Stimulated activated CD4-positive, alpha-beta T cell treated with anti-CD3 and anti-CD28 coated beads, Interleukin-12 subunit alpha, Interleukin-12 subunit beta, amount 100 ng/mL, for 4 hours (primary cell): ENCODE data around the gene CLIP4.
"Not testable (repeated sequence)": the region's sequence is repeated elsewhere in the genome, so short reads cannot be mapped to it uniquely, and the experiment has no call there.

Source experiments
- DNase-seq: peaks from one replicate; pipeline ENCODE4 v3.0.0-alpha.2; 2020

CLIP4 gene, protein sequence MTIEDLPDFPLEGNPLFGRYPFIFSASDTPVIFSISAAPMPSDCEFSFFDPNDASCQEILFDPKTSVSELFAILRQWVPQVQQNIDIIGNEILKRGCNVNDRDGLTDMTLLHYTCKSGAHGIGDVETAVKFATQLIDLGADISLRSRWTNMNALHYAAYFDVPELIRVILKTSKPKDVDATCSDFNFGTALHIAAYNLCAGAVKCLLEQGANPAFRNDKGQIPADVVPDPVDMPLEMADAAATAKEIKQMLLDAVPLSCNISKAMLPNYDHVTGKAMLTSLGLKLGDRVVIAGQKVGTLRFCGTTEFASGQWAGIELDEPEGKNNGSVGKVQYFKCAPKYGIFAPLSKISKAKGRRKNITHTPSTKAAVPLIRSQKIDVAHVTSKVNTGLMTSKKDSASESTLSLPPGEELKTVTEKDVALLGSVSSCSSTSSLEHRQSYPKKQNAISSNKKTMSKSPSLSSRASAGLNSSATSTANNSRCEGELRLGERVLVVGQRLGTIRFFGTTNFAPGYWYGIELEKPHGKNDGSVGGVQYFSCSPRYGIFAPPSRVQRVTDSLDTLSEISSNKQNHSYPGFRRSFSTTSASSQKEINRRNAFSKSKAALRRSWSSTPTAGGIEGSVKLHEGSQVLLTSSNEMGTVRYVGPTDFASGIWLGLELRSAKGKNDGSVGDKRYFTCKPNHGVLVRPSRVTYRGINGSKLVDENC

DNA sequence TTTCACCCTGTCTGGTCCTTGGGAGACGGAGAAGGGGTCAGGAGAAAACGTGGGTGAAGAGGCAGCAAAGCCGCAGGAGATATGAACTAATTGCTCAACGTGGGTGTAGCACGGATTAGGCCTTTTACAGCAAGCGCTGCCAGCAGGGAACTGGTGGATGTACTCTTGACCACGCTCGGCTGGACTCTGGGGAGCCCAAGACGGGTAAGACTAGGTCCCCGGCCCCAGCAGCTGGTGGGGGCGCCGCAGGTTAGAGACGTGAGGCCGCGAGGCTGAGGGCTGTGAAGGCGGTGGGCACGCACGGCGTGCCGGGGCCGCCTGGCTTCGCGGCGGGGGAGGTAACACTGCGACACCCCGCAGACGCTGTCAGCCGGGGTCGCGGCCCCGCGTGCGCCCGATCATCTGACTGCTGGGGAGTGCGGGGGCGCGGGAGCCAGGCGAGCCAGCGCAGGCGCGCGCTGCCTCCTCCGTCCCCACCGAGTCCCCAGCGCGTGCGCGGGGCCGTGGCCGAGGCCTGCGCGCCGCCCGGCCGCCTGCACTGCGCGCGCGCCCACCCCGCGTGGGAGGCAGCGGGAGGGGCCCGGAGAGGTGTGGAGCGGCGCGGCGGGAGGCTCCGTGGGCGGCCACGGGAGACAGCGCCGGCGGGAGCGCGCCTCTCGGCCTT, at the start of gene CLIP4:
TSS of gene CLIP4 (plus strand) at position 470 of the 664 bp plus-strand sequence. CDS start 5,974 bp downstream, outside the sequence.
- peak; percentile 77 for DNase-seq

- DNase-seq: no peak
These were observed 48.8 kb upstream of the CLIP4 start for GRCh38 chr2:29066271-29066860.

DNA sequence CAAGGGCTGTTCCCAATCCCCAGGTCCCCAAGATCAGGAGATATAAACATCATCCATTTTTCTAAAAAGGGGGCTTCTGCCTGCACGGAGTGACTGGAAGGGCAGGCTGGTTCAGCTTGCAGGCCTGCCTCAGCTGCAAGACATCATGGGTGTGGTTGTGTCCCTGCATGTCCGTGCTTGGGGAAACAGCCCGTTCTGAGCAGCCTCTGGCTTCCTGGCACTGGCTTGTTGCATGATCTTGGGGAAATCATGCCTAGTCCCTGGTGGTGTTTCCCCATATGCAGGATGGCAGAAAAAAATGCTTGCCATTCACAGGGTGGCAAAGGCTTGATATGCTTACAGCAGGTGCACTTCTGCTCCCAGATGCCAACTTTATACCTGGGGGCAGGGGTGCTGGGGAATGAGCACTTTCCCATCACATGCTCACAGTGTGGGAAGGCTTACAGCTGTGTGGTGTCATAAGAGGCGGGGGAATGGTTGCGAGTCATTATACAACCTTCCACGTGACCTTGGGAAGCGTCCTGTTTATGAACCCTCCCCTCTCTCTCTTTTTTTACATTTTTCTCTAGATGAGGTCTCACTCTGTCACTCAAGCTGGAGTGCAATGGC, 48.1 kb upstream of the CLIP4 start:
- no peak for DNase-seq

GRCh38 chr2:29068513-29068912, 46.7 kb upstream of the CLIP4 start:
- DNase-seq: no peak

DNA sequence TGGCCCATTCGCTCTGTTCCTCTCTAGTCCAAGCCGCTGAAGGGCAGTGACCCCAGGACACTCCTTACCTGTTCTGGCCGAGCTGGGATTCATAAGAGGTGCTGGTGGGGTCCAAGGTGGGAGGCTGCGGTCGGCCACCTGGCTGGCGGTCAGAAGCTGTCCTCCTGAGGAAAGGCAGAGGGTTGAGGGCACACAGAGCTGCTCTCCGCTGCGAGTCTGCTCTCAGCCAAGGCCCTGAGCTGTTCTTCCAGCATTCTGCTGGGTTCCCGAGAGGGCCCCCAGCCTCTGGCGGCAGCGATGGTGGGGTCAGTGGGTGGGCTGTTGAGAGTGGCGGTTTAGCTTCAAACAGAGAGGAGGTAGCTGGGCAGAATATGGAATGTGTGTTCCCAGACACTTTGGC, 44.7 kb upstream of the CLIP4 start:
- no peak for DNase-seq

DNA sequence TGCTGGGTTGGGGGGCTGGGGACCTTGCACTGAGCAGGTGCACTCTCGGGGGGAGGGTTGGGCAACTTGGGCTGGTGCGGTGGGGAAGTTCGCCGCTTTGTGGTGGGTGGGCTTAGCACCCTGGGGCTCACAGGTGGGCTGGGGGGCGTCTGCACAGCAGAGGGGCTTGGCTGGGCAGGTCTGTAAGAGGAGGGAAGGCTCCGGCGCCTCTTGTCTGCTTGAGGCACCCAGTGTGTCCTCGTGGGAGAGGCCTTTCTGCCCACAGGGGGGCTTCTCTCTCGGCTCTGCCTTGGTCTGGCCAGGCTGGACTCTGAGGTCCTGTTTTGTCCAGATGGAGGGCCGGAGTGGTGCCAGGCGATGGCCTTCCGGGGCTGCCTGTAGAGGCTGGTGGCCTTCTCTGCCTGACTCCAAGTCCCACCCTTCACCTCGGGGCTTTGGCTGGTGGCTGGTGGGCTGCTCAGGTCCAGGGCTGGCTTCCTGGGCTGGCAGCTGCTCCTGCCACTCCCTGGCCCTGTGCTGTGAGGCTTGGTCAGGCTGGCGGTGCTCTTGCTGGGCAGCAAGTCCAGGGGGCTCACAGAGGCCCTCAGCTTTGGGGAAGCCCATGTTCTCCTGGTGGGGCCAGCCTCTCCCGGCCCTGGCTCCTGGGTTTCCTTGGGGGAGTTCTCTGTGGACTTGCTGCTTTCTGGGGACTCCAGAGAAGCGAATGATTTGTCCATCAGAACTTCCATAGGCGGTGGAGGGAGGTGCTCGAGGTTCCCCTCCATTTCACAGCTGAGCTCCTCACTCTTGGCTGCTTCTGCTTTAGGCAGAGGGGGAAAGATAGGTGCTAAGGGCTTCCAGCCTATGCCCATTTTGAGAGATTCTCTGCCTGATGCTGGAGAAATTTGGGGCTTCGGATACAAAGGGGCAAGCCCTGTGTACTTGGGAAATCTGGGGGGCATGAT, 43.9 kb upstream of the CLIP4 start:
- DNase-seq: no peak

- DNase-seq: no peak
These were observed 43.0 kb upstream of the CLIP4 start for GRCh38 chr2:29072251-29072650.

DNA sequence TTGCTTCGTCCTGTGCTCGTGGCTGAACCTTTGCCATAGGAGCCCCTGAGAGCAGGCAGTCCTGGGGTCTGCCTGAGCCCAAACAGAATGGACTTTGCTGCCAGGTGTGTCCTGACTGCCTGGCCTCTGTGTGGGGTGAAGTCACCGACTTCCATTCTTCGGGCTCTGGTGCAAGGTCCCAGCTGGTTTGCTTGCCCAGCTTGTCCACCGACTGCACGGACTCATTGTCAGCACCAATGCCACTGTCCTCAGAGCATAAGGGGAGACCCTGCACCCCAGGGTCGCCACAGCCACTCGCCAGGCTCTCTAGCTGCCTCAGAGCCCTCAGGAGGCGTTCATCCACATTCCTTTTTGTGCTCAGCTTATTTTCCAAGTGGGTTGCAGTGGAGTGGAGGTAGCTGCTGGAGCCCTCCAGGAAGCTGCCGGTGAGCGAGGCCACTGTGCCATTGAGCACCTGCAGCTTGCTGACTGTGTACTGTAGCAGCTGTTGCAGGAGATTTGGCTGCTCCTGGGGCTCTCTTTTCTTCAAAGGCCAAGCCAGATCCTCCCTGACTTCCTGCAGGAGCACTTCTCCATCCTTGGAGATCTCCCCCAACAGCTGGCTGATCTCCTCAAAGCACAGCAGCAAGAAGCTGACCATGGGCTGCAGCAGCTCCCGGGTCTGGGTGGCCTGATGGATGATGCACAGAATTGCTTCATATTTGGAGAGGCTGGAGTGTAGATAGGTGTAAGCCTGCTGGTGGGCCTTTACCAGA, 42.1 kb upstream of the CLIP4 start:
- DNase-seq: no peak

GRCh38 chr2:29073933-29074332, 41.3 kb upstream of the CLIP4 start:
- no peak for DNase-seq

DNA sequence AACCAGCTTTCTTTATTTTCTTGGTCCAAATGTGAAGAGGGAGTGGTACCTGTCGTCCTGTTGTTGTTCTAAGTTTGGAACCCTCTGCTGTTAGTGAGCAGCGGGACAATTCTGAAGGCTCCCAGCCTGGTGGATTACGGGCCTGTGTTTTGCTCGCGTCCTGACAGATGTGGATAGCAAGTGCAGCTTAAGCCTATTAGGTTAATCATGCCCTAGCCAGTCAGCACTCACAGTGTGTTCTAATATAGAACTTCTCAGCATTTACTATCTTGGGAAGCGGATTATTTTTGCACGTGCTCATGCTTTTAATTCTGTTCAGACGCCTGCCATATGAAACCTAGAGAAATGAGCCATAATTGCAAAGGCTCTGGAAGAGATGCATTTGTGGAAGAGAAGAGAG, 40.8 kb upstream of the CLIP4 start, which contains the start of gene PCARE:
TSS of gene PCARE (minus strand) at position 113 of the 400 bp plus-strand sequence. CDS start 262 bp downstream, outside the sequence.
- no peak for DNase-seq

DNA sequence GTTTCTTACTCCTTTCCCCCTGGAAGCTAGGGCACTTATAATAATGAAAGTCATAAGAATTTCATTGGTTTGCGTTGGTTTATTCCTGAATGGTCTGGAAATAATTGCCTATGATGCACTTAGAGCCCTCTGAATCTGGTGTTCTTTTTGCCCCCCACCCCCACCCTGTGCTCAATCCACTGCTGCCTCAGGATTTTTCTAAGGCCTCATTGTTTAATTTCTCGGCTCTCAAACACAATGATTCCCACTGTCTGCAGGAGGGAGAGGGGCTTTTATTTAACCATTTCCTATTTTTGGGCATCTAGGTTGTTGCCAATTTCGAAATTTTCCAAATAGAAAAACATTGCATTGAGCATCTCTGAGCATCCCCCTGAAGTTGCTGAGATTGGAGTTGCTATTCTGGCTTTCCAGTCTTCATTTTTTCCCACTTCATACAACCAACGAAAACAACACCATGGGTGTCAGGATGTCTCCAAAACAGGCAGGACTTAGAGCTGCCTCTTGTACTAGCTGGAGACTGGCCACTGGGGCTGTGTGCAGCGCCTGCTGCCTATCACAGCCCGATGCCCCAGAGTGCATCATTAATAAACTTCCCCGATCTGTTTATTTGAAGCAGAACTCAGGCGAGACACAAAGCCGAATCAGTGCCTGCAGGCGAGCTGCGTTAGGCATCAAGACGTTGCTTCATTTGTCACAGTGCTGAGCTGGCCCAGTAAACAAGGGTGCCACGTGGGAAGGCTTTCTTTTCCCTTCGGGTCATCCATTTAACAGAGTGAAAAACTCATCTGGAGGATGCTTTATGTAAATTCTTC, 39.1 kb upstream of the CLIP4 start:
- DNase-seq: no peak

- no peak for DNase-seq
These were observed 35.3 kb upstream of the CLIP4 start for GRCh38 chr2:29079887-29080286.

- no peak for DNase-seq
These were observed 34.1 kb upstream of the CLIP4 start for GRCh38 chr2:29080886-29081743.

DNA sequence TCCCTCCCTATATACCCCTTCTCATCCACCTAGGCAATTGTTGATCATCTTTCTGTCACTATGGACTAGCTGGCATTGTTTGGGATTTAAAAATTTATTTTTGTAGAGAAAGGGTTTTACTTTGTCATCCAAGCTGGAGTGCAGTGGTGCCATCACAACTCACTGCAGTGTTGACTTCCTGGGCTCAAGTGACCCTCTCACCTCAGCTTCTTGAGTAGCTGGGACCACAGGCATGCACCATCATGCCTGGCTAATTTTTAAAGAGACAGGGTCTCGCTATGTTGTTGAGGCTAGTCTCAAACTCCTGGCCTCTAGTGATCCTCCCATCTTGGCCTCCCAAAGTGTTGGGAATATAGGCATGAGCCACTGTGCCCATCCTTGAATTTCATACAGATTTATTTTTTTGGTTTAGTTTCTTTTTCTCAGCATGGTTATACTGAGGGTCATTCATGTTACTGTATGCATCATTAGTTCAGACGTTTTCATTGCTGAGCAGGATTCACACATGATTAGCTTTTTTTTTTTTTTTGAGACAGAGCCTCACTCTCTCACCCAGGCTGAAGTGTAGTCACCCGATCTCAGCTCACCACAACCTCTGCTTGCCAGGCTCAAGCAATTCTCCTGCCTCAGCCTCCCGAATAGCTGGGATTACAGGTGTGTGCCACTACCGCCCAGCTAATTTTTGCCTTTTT, 32.3 kb upstream of the CLIP4 start:
- DNase-seq: no peak

- no peak for DNase-seq
These were observed 30.7 kb upstream of the CLIP4 start for GRCh38 chr2:29084554-29084953.

DNA sequence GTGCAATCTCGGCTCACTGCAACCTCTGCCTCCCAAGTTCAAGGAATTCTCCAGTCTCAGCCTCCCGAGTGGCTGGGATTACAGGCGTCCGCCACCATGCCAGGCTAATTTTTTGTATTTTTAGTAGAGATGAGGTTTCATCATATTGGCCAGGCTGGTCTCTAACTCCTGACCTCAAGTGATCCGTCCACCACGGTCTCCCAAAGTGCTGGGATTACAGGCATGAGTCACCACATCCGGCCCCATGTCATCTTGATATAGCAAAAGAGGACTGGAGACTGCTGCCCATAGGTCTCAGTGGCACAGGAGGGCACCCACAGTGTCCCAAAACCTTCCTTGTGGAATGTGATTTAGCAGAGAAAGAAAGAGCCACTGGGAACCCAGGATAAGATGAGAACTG, 24.9 kb upstream of the CLIP4 start:
- not testable (repeated sequence) for DNase-seq

DNA sequence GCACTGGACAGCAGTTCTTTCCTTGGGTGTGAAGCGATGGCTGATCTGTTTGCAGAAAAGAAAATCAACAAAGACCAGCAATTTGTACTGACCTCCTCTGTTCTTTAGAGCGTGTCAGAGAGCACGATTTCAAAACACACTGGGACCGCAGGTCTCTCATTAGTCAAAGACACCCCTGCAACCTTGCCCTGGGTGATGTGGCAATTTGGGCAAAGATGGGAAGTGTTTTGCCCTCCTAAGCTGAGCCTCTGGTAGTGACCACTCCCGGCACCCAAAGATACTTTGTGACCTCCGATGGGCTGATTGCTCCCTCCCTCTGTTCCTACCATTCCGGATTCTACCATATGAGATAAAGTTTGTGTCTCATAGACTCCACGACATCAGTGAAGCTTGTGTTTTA, 18.2 kb upstream of the CLIP4 start:
- DNase-seq: no peak

GRCh38 chr2:29097569-29097968, 17.6 kb upstream of the CLIP4 start:
- no peak for DNase-seq
